NCI-H82 (cell line): ENCODE results near the gene TMEM236.
A peak's percentile ranks its signal among the peaks of the same experiment; 100 is the strongest.

ENCODE experiments used
- DNase-seq: peaks from one replicate; lab custom pipeline; 2025; lab: John Stamatoyannopoulos, UW

Gene TMEM236

DNA sequence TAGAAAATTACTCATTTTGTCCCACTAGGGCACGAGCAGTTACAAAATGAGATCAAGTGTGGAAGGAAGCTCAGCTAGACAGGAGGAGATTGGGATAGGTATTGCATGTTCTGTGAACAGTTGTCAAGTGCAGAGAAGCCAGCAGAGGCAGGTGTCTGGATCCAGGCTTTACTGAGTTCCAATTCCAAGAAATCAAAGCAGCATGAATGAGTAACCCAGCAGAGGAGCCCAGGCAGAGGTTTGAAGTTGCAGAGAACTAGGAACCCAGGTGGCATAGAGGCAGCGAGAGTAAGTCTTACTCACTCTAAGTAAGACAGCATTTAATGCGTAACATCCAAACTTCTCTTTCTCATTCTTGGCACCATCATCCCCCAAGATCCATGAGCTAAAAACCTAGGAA lies 68.9 kb downstream of the TMEM236 start:
- DNase-seq, result no peak

DNA sequence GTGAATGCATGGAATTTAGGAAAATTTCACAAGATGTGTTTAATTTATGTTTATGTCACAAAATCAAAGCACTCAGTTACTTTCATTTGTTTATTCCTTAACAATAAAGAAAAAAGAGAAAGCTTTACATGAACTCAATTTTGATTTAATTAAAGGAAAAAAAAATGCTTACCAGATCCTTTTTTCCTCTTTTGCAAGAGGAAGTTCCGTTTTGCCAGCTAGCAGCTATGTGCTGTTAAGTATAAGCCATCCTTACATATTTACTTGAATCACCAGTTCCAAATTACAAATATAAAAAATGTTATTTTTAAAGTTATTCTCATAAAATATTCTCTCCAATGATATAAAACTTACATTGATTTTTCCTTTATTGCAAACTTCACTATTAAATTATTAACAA lies 69.9 kb downstream of the TMEM236 start:
- DNase-seq, result no peak

DNA sequence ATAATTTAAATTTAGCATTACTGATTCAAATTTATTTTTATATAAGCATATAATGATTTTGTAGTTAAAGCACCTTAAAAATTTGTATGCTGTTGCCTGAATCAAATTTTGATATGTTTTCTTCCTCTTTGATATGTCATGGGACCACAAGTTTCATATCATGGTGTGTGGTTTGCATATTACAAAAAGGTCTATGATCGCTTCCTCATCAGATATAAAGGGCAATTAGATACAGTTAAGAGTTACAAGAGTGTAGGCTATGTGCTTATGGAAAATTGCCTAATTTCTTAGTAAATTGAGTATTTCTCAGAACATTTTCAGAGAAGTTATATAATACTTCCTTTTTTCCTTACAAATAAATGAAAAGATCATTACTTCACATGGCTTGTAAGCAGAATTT lies 79.3 kb downstream of the TMEM236 start:
- DNase-seq, result no peak

DNA sequence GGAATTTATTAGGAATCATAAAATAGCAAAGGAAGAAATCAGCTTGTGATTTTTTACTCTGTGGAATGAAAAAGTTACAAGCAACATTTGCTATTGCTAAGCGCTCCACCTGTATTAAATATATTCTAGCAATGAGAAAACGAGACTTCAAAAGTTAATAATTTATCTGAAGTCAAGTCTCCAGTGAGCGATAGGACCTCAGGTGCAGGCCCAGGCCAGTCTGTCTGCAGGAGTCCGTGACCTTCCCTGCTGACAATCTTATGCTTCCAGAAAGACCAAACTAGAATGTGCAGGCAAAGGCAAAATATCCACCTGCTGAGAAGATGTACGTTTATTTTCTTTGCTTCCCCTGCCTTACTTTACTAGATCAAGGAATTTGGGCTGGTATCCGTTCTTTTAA lies 79.9 kb downstream of the TMEM236 start:
- DNase-seq, result no peak

DNA sequence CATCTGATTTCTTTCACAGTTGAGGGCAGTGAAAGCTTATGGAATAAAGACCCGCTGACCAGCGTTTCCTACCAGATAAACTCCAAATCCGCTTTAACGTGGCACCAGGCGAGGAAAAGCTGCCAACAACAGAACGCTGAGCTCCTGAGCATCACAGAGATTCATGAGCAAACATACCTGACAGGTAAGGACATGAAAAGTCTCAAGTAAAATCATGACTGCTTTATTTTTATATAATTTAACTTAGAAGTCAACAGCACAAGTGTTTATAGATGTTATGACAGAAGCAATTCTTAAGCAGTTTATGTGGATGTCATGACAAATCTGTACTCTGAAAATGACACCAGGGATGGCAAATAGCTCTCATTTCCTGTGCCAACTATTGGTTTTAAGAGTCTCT lies 81.7 kb downstream of the TMEM236 start:
- peak; percentile 5 for DNase-seq

DNA sequence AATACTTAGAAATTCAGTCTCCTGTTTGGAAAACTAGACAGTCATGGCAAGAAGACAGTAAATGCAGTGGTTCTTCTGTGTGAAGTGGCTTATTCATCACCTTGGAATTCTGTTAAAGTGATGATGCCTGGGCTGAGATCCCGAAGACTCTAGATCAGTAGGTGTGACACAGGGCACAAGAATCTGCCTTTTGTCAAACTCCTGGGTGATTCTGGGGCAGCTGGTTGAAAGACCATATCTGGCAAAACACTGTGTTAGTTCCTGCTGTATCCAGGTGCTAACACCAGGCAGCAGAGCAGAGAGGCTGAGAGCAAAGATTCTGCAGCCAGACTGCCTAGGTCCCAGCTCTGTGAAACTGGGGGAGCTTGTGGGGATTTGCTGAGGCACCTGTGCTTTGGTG lies 83.7 kb downstream of the TMEM236 start:
- DNase-seq, result no peak

DNA sequence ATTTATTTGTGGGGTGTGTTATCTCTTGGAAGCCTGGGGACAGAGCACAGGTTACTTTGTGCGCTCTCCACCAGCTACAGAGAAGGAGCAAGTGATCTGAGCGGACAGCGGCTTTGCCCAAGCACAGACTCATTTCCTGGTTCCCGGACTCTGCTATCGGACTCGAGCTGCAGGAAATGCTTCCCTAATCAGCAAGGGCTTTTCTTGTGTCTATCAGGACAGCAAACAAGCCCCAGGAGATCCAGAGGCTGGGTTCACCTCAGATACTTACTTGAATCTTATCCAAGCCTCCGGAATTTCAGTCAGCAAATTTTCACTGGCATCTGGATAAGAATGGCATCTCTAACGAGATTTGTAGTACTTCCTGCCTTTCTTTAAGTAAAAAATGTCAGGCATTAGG lies 84.9 kb downstream of the TMEM236 start:
- no peak for DNase-seq

DNA sequence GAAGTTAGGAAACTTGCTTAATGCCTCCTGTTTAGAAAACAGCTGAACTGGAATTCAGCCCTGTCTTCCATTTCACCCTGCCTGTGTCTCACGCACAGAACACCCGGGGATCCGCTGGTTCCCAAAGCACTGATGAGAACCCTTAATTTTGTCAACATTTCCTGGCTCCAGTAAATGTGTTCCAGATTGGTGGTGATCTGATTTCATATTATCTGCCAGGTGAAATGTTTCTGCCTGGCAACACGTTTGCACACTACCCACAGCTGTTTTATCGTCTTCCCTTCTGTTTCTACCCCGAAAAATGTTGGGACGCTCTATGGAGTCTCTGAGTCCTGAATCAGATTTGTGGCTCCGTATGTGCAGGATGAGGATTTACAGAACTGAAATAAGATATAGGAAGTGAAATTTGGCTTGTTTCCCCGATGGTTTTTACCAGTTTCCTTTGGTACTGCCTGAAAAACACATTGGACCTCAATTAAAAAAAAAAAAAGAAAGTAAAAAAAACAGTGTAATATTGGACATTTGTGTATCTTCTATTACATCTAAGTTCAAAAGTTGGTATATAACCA lies 86.2 kb downstream of the TMEM236 start:
- DNase-seq, result no peak

DNA sequence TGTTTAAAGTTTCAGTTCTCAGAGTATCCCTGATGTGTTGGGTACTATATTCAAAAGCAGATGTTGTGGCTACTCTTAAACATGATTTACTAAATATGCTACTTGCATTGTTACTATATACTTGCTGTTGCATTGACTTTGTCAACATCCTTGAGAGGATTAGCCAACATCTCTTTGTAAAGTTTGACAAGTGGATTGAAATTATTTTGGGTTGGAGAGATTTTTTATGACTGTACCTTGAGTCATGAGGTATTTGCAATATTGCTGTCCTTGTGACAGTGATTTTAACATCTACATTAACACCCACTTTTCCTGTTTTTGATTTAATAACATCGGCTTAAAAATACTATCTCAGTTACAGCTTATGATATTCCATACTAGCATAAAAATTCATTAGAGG lies 89.0 kb downstream of the TMEM236 start:
- no peak for DNase-seq

DNA sequence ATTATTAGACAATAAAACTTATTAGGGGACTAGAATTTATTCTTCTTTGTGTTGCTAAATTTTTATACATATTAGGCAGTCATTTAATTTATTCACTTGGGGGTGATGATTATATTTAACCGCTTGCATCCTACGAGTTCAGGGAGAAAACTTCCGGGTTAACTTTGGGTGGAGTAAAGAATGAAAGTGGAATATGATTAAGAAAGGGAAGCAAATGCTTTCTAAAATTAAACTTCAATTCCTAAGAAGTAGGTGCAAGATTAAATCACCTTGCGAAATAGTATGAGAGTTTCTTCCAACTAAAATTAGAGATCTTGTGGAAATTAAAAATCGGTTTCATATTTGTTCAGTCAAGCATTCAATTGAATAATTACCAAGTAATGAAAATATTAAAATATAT lies 90.6 kb downstream of the TMEM236 start:
- no peak for DNase-seq

DNA sequence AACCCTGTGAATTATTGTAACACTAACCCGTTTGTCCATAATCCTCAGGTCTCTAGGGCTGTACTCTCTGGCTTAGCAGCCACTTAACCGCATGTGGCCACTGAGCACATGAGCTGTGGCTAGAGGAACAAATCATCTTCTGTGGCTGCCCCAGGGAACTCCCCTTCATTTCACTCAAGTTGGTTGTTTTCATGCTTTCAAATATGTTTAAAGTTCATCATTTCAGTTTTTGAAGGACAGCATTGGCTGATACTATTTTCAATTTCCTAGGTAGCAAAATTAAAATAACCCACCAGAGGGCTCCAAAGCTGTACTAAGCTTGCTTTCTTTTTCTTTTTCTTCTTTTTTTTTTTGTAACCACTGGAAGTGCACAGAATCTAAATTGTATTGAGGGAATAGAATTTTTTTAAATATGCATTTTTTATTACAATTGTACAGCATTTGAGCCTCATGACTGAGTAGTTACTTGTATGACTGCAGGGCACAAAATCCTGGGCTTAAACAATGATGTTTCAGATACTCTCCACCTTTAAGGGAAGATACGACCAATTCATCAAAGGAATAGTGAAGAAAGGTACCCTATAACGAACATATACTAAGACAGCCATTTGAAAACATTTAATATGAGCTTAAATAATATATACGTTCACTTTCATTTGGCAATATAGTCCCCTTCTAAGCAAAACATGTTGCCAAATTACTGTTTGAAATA lies 95.7 kb downstream of the TMEM236 start:
- DNase-seq, result peak; percentile 49

DNA sequence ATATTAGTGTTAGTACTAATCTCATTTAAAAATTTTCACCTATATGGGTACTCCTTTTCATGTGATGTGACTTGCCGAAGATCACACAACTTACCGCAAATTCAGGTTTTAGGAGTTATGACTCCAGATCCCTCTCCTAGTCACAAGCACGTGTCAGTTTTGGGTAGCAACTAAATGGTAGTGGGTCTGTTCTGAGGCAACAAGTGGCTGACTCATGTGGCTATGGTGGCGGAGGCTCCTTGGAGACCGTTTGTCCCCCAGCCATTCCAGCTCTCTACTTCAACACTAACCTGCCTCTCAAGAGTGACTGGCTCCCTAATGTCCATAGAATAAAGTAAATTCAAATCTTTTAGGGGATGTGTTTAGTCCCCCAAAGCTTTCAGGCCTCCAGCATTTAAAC lies 96.6 kb downstream of the TMEM236 start:
- peak; percentile 37 for DNase-seq
